Measurements from ENCODE around the gene AZI2.

AZI2 gene

GRCh38 chr3:28280781-28281180, 67.8 kb downstream of the AZI2 start:
- Mint-ChIP-seq H3K4me1 (no peaks in the 10 kb centered on the region), H3K27me3 (no peaks in the 10 kb centered on the region)

GRCh38 chr3:28279770-28280169, 68.9 kb downstream of the AZI2 start:
- Mint-ChIP-seq H3K4me3 (no peak overlapping the region), H3K4me1 (peaks cover 3% of the 10 kb centered on the region), H3K27ac (no peak overlapping the region), H3K27me3 (no peaks in the 10 kb centered on the region), H3K9me3 (peaks cover 0 to 2% of the 10 kb centered on the region in 2 donors)
- DNase-seq (no peak), ATAC-seq (no peak)

More at GRCh38 chr3:28280781-28281180, 67.8 kb downstream of the AZI2 start:
- no peak for ATAC-seq
- H3K27ac Mint-ChIP-seq, result no peak overlapping the region
- no peaks in the 10 kb centered on the region for H3K9me3 Mint-ChIP-seq
- no peak overlapping the region for H3K4me3 Mint-ChIP-seq
- DNase-seq, result no peak

DNA sequence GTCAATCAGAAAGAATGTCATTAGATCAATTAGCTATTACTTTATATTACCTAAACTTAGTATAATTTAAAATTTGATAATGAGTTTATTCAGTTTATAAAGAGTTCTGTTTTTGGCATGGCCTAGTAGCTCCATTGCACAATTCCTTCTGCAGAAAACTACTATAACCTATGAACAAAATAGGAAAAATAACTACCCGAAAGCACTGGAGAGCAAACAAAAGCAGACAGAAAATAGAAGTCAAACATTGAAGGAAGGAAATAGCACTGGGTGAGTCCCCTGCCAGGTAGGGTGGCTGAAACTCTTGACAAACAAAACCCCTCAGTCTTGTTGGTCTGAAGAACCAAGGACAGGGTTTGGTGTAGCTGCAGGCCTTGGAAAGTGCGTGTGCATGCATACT, 69.7 kb downstream of the AZI2 start:
- ATAC-seq (no peak), DNase-seq (no peak)
- H3K27me3 Mint-ChIP-seq, result no peaks in the 10 kb centered on the region
- H3K4me3 Mint-ChIP-seq, result no peak overlapping the region
- no peak overlapping the region for H3K27ac Mint-ChIP-seq
- H3K9me3 Mint-ChIP-seq, result peaks cover under 1 to 9% of the 10 kb centered on the region in 2 donors
- peaks cover 7% of the 10 kb centered on the region for H3K4me1 Mint-ChIP-seq

GRCh38 chr3:28273837-28274236, 74.8 kb downstream of the AZI2 start:
- Mint-ChIP-seq H3K4me3 (no peak overlapping the region), H3K27ac (no peak overlapping the region), H3K27me3 (no peaks in the 10 kb centered on the region), H3K4me1 (peaks cover 7% of the 10 kb centered on the region), H3K9me3 (peaks cover 10 to 32% of the 10 kb centered on the region in 2 donors)
- DNase-seq, result no peak
- ATAC-seq, result no peak
